Measurements from ENCODE around the gene RPS24. TPM values are rescaled to one million over a fixed set of nuclear protein-coding genes. Genes with fewer than 3 reads are reported as not detected.
"Not testable (repeated sequence)": the region's sequence is repeated elsewhere in the genome, so short reads cannot be mapped to it uniquely, and the experiment has no call there.

The RPS24 gene
- total and polyA plus RNA-seq, 3 donors from 2014 or later: 971 to 1,548 (median 1,406) TPM

- TF ChIP-seq CTCF (IDR thresholded peaks at IDR 0.05): no peak
- no peak for TF ChIP-seq POLR2A (IDR thresholded peaks at IDR 0.05)
- Histone ChIP-seq H3K27me3 (no peaks in the 10 kb centered on the region), H3K36me3 (ENCODE audit: low read depth, missing control alignments) (no peaks in the 10 kb centered on the region), H3K4me1 (no peaks in the 10 kb centered on the region), H3K4me3 (no peak overlapping the region), H3K27ac (no peak overlapping the region), H3K9me3 (no peaks in the 10 kb centered on the region)
- WGBS, 2 donors: 78 to 83% methylated on average over 2 of the region's 2 CpGs
- intact Hi-C loops (cut with DNase I; ENCODE audit: low total_unique reads): no loop called here
- DNase-seq: no peak
These were observed 31.9 kb downstream of the RPS24 start for GRCh38 chr10:78065611-78066010.

GRCh38 chr10:78066012-78066411, 32.3 kb downstream of the RPS24 start:
- TF ChIP-seq CTCF (IDR thresholded peaks at IDR 0.05) (no peak), POLR2A (IDR thresholded peaks at IDR 0.05) (no peak)
- intact Hi-C loops (cut with DNase I; ENCODE audit: low total_unique reads): no loop called here
- H3K36me3 ChIP-seq (ENCODE audit: low read depth, missing control alignments): no peaks in the 10 kb centered on the region
- no peaks in the 10 kb centered on the region for H3K27me3 ChIP-seq
- no peaks in the 10 kb centered on the region for H3K4me1 ChIP-seq
- no peak overlapping the region for H3K4me3 ChIP-seq
- DNase-seq: no peak
- H3K27ac ChIP-seq: no peak overlapping the region
- H3K9me3 ChIP-seq: no peaks in the 10 kb centered on the region
- WGBS, 2 donors: 53 to 75% methylated on average over 5 of the region's 5 CpGs

GRCh38 chr10:78066728-78067430, 33.2 kb downstream of the RPS24 start:
- TF ChIP-seq CTCF (IDR thresholded peaks at IDR 0.05) (no peak), POLR2A (IDR thresholded peaks at IDR 0.05) (no peak)
- no peak for DNase-seq
- Histone ChIP-seq H3K4me3 (no peak overlapping the region), H3K27ac (no peak overlapping the region), H3K27me3 (no peaks in the 10 kb centered on the region), H3K36me3 (ENCODE audit: low read depth, missing control alignments) (no peaks in the 10 kb centered on the region), H3K9me3 (no peaks in the 10 kb centered on the region), H3K4me1 (no peaks in the 10 kb centered on the region)
- intact Hi-C loops (cut with DNase I; ENCODE audit: low total_unique reads): no loop called here
- 69 to 78% methylated on average over 5 to 11 of the region's 11 CpGs for WGBS, 2 donors

GRCh38 chr10:78069151-78069550, 35.5 kb downstream of the RPS24 start:
- Histone ChIP-seq H3K4me1 (no peaks in the 10 kb centered on the region), H3K4me3 (no peak overlapping the region), H3K27ac (no peak overlapping the region), H3K9me3 (no peaks in the 10 kb centered on the region), H3K36me3 (ENCODE audit: low read depth, missing control alignments) (no peaks in the 10 kb centered on the region), H3K27me3 (no peaks in the 10 kb centered on the region)
- DNase-seq: no peak
- WGBS, 2 donors: 94 to 99% methylated on average over 2 to 6 of the region's 6 CpGs
- intact Hi-C loops (cut with DNase I; ENCODE audit: low total_unique reads): no loop called here
- no peak for TF ChIP-seq POLR2A (IDR thresholded peaks at IDR 0.05)
- TF ChIP-seq CTCF (IDR thresholded peaks at IDR 0.05): no peak

GRCh38 chr10:78070064-78070463, 36.4 kb downstream of the RPS24 start:
- H3K36me3 ChIP-seq (ENCODE audit: low read depth, missing control alignments); H3K27me3 ChIP-seq; H3K27ac ChIP-seq; H3K9me3 ChIP-seq; intact Hi-C loops (cut with DNase I; ENCODE audit: low total_unique reads); H3K4me3 ChIP-seq; H3K4me1 ChIP-seq; DNase-seq: not testable (repeated sequence)
- WGBS, 2 donors: 95 to 96% methylated on average over 12 of the region's 12 CpGs

Data from testis (tissue), 3 donors.